ENCODE results near the gene CHST3.

GRCh38 chr10:72011016-72011415 is 46.8 kb downstream of the CHST3 start:
- TF ChIP-seq CTCF (IDR thresholded peaks at IDR 0.05; ENCODE audit: insufficient read depth, low read length, poor library complexity, severe bottlenecking) = no peak
- no peak for TF ChIP-seq EZH2phosphoT487 (conservative IDR thresholded peaks at IDR 0.05; ENCODE audit: low read length)
